T47D (cell line): ENCODE results near the gene SSH2.

Experiments used
- DNase-seq, 2 experiments: peaks; one replicate each; pipeline versions ENCODE4 v3.0.0 to v3.0.0-alpha.2; 2011 to 2012; ENCODE audit warnings: low read depth in 1 of 2, low spot score in 1 of 2
- JUND ChIP-seq: IDR thresholded peaks from 2 replicates; pipeline ENCODE4 v1.6.1; 2012; ENCODE audit warnings: low read depth
- in situ Hi-C: cut with HindIII; loops from 2 replicates; pipeline ENCODE4 v1.10.0; 2016; ENCODE audit warnings: low sequenced_read_pairs, low pct_unique_long_range_greater_than_20kb

Gene SSH2

DNA sequence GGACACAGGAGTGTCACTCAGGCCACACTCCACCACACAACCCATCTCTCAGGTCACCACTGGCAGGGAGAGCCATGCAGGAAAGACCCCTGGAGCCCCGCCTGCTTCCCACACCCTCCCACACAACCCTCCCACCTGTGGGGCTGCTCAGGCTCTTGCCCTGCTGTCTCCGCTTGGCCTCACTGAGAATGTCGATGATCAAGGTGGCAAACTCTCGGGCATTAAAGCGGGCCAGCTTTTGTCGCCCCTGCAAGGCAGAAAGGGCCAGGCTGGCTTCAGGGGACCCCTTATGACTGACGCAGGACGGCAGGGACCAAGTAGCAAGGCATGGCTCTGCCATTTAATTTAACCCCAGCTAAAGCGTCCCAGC, 353.0 kb downstream of the SSH2 start:
- in situ Hi-C loops, result no loop called here
- no peak for TF ChIP-seq JUND
- DNase-seq, result no peak

DNA sequence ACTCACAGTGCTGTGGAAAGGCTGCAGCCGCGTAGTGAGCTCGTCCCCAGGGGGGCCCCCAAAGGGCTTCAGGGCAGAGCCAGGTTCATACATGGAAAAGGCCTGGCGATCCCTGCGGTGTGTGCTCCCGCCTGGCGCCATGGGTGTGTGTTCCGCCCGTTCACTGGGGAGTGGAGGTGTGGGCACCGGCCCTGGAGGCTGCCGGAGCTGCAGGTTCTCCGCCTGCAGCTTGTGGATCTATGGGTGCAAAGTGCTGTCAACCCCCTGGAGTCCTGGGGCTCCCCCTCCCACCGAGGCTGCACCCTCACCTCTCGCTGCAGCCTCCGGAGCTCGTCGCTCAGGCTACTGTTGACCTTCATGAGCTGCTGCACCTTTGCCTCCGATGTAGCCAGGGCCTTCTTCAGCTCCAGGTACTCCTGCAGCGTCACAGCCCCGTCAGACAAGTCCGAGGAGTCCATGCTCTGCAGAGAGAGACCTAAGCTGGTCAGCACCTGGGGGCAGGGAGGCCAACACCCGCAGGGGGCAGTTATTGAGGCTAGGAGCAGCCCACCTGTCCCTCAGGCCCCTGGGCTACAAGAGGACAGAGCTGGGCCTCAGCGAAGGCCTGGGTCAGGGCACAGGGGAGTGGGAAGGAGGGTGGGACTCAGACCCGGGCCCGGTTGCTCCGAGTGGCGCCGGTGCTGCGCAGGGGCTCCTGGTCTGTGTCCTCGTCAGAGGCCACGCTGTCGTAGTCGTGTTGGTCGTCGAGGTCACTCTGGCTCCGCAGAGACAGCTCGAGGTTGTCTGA, 353.6 kb downstream of the SSH2 start:
- no peak for DNase-seq
- TF ChIP-seq JUND, result no peak
- in situ Hi-C loops, result no loop called here
